ENCODE results near the gene GIT1.

- TF ChIP-seq CTCF (IDR thresholded peaks at IDR 0.05) (no peak), POLR2A (IDR thresholded peaks at IDR 0.05) (no peak), EP300 (IDR thresholded peaks at IDR 0.05) (no peak)
Observed at GRCh38 chr17:29623283-29623647, 33.8 kb upstream of the GIT1 start.

Data from ovary (tissue), 3 donors.